K562 (cell line): ENCODE measurements around the gene PLIN5. TPM values are rescaled to one million over a fixed set of nuclear protein-coding genes. Genes with fewer than 3 reads are reported as not detected.

Source experiments
- ATAC-seq: fragments of 200-7000 bp; cut with Tn5 transposase; 3 replicates; pipeline ENCODE4 v1.9.1; 2020; ENCODE audit warnings: moderate library complexity
- BruUV-seq: library from RNA; stranded (reverse); fragments of 400-500 nt; replicated peaks from 2 replicates; lab custom pipeline; 2021; lab: Mats Ljungman, UMichigan
- CTCF ChIA-PET: fragments of 300-600 bp; formaldehyde crosslinking; extraction: SDS; loops from one replicate; lab custom pipeline; 2021; ENCODE audit warnings: low intra/inter-chr PET ratio; lab: Yijun Ruan, JAX
- POLR2A ChIA-PET: fragments of 300-600, 350-650 bp; sonication (Branson Sonifier 250); formaldehyde crosslinking; extraction: SDS; loops from one replicate; lab custom pipeline; 2021; ENCODE audit warnings: antibody characterized with exemption, inconsistent platforms; lab: Yijun Ruan, JAX
- DNase-seq, 4 experiments: peaks; one replicate each; pipeline versions ENCODE4 v3.0.0 to v3.0.0-alpha.2; 2011 to 2018; ENCODE audit warnings: low spot score in 3 of 4, mixed read lengths in 3 of 4; ENCODE audit errors: extremely low read depth in 1 of 4
- FAIRE-seq: peaks from 2 replicates; lab custom pipeline; 2011; peaks lifted over from hg19 to GRCh38; lab: Jason Lieb, UNC
- H2AFZ ChIP-seq: 2 replicates; pipeline ENCODE4 v1.6.0; 2011; ENCODE audit warnings: low read depth, low read length, control low read depth, inconsistent platforms
- H3K27ac ChIP-seq: fragments of 200-600 bp; 3 replicates; pipeline ENCODE4 v1.8.0; 2011; ENCODE audit warnings: low read depth, mild to moderate bottlenecking, control low read depth, inconsistent platforms, low read length, moderate library complexity, mixed read lengths; ENCODE audit errors: extremely low read depth
- H3K27me3 ChIP-seq, 2 experiments: fragments of 300-600 bp in 1 of 2; 2 replicates in 1 of 2; 3 replicates in 1 of 2; pipeline versions ENCODE4 v1.6.0 to v1.8.0; 2011; ENCODE audit warnings: inconsistent platforms in 2 of 2, low read length in 2 of 2, mild to moderate bottlenecking in 1 of 2, mixed read lengths in 1 of 2, moderate library complexity in 1 of 2; ENCODE audit not compliant: control insufficient read depth in 2 of 2, insufficient read depth in 2 of 2
- H3K36me3 ChIP-seq: fragments of 300-600 bp; 3 replicates; pipeline ENCODE4 v1.8.0; 2011; ENCODE audit warnings: mild to moderate bottlenecking, low read length, inconsistent platforms; ENCODE audit not compliant: control insufficient read depth, insufficient read depth
- H3K4me1 ChIP-seq, 2 experiments: fragments of 200-600 bp in 1 of 2; replicated peaks in 1 of 2; 2 replicates in 1 of 2; 3 replicates in 1 of 2; pipeline versions ENCODE4 v1.5.1 to v1.8.0; 2011; ENCODE audit warnings: inconsistent platforms in 2 of 2, low read length in 2 of 2, mild to moderate bottlenecking in 1 of 2, mixed read lengths in 1 of 2, moderate library complexity in 1 of 2; ENCODE audit not compliant: control insufficient read depth in 2 of 2, insufficient read depth in 2 of 2
- H3K4me2 ChIP-seq: 2 replicates; pipeline ENCODE4 v1.6.1; 2011; ENCODE audit warnings: low read length, control low read depth, inconsistent platforms, mixed read lengths; ENCODE audit not compliant: insufficient read depth
- H3K4me3 ChIP-seq: fragments of 200-600 bp; sonication (generic), shearing (Covaris generic); 2 replicates; pipeline ENCODE4 v1.5.1; 2016; ENCODE audit warnings: control low read depth, inconsistent platforms
- H3K79me2 ChIP-seq: fragments of 200-600 bp; 3 replicates; pipeline ENCODE4 v1.8.0; 2011; ENCODE audit warnings: low read length, inconsistent platforms; ENCODE audit not compliant: control insufficient read depth, insufficient read depth
- H3K9ac ChIP-seq, 2 experiments: 2 replicates each; pipeline versions ENCODE4 v1.6.0 to v1.6.1; 2011; ENCODE audit warnings: low read depth in 2 of 2, low read length in 2 of 2, control low read depth in 1 of 2, inconsistent platforms in 1 of 2, mild to moderate bottlenecking in 1 of 2, mixed read lengths in 1 of 2; ENCODE audit not compliant: insufficient read depth in 1 of 2
- H3K9me1 ChIP-seq: one replicate; pipeline ENCODE4 v1.6.0; 2011; ENCODE audit warnings: inconsistent platforms, mild to moderate bottlenecking, low read length, moderate library complexity; ENCODE audit not compliant: control insufficient read depth, insufficient read depth
- H3K9me3 ChIP-seq: replicated peaks from 2 replicates; pipeline ENCODE4 v1.5.1; 2011; ENCODE audit warnings: low read depth, low read length, inconsistent platforms; ENCODE audit not compliant: control insufficient read depth, insufficient read depth
- H4K20me1 ChIP-seq: replicated peaks from 2 replicates; pipeline ENCODE4 v1.6.1; 2011; ENCODE audit warnings: low read length, inconsistent platforms, mixed read lengths; ENCODE audit not compliant: control insufficient read depth, insufficient read depth
- BHLHE40 ChIP-seq: IDR thresholded peaks from 2 replicates; pipeline ENCODE4 v1.6.1; 2011; ENCODE audit warnings: low read length, improper control_type of control experiment
- KDM2B ChIP-seq: fragments of 250-450 bp; sonication (Bioruptor Pico); IDR thresholded peaks from 2 replicates; pipeline ENCODE4 v1.8.0; 2021; ENCODE audit warnings: mild to moderate bottlenecking, moderate library complexity
- TFAP4 ChIP-seq: sonication (generic); formaldehyde crosslinking; IDR thresholded peaks from 2 replicates; pipeline ENCODE4 v1.8.0; 2022; ENCODE audit warnings: missing genetic modification reagents, mild to moderate bottlenecking, moderate library complexity, borderline replicate concordance
- ZBTB33 ChIP-seq: sonication (generic); formaldehyde crosslinking; IDR thresholded peaks from 2 replicates; pipeline ENCODE4 v1.8.1; 2023; ENCODE audit warnings: mild to moderate bottlenecking, missing genetic modification reagents
- WGBS: fragments of 100-300 bp; shearing (Covaris generic); methylation state at CpG from one replicate; pipeline ENCODE4 v1.1.6; 2016; ENCODE audit warnings: low coverage, mixed read lengths; ENCODE audit not compliant: insufficient coverage; ENCODE audit errors: missing lambda C conversion rate; 5-methylcytosine and 5-hydroxymethylcytosine counted together
- in situ Hi-C: fragments of 300-500 bp; cut with MboI; formaldehyde crosslinking; loops from 4 replicates; pipeline ENCODE4 v1.15.0; 2018; ENCODE audit warnings: inconsistent platforms, mixed read lengths
- intact Hi-C: fragments of 100-400 bp; cut with micrococcal nuclease; formaldehyde crosslinking; loops from 2 replicates; pipeline ENCODE4 v1.14.2; 2022
- polyA plus RNA-seq, 8 experiments: library from polyadenylated mRNA; depleted of rRNA in 4 of 8; stranded (reverse) in 5 of 8; unstranded in 3 of 8; fragments of >200 nt; fragmentation: Nextera tagmentation in 2 of 8; fragmentation: Illumina TruSeq in 1 of 8; extraction: Ambion mirVana in 2 of 8; extraction: Trizol in 1 of 8; gene quantifications; 2 replicates each; pipeline versions ENCODE4 v1.2.1 to v1.2.3, GENCODE V29; 2011 to 2014; ENCODE audit warnings: inconsistent platforms in 1 of 8, missing spikeins in 1 of 8
- total RNA-seq, 7 experiments: library from RNA; depleted of rRNA in 6 of 7; stranded (reverse); fragments of >200 nt in 6 of 7; fragmentation: Illumina TruSeq in 2 of 7; extraction: Trizol in 2 of 7; gene quantifications; 2 replicates each; pipeline versions ENCODE4 v1.2.1 to v1.2.3, GENCODE V29; 2011 to 2021; ENCODE audit warnings: low replicate concordance in 1 of 7

The PLIN5 gene
- total and polyA plus RNA-seq, 9 of the 15 experiments (the other 6 are each of a cell fraction or from before 2014, with no cell fraction given), result 0.04 to 1.3 (median 0.50) TPM

- CTCF ChIA-PET, result no interaction called here
- Histone ChIP-seq H3K9me3 (peaks cover 3% of the 10 kb centered on the region; the same call in 1 of the 2 replicates), H3K36me3 (peaks cover 43% of the 10 kb centered on the region), H3K4me1 (peaks cover 0 to under 1% of the 10 kb centered on the region in 2 experiments; a peak in 1 of 5 replicates), H3K27ac (no peak overlapping the region), H2AFZ (no peak overlapping the region), H4K20me1 (no peaks in the 10 kb centered on the region)
- in situ Hi-C loops, result no loop called here
- DNase-seq (no peak), ATAC-seq (no peak)
- intact Hi-C loops, result no loop called here
- TF ChIP-seq KDM2B (CRISPR knock-in tag), result no peak
- TF ChIP-seq TFAP4 (CRISPR knock-in tag), result no peak
- TF ChIP-seq BHLHE40, result no peak
- TF ChIP-seq ZBTB33 (CRISPR knock-in tag), result peak; percentile 8; the same call in 1 of the 2 replicates
- TF ChIP-seq, all 486 proteins: peak for 1
- 87% methylated on average over 26 of the region's 29 CpGs for WGBS
- Histone ChIP-seq H3K4me3 (no peak overlapping the region), H3K79me2 (no peaks in the 10 kb centered on the region), H3K27me3 (no peaks in the 10 kb centered on the region), H3K9ac (no peak overlapping the region), H3K4me2 (no peak overlapping the region), H3K9me1 (no peaks in the 10 kb centered on the region)
- FAIRE-seq, result no peak
- no TSS peak for BruUV-seq
- POLR2A ChIA-PET, result no interaction called here
Measured at GRCh38 chr19:4488496-4488895, 46.5 kb downstream of the PLIN5 start.
